ENCODE results near the gene PARD3B. TPM values are rescaled to one million over a fixed set of nuclear protein-coding genes. Genes with fewer than 3 reads are reported as not detected.

PARD3B gene
- total RNA-seq, 2 experiments from 2014 or later: 0.49 to 1.1 TPM

- no peak overlapping the region for H3K27ac Mint-ChIP-seq
- no peaks in the 10 kb centered on the region for H3K4me1 Mint-ChIP-seq
- H3K9me3 Mint-ChIP-seq: no peaks in the 10 kb centered on the region
- H3K27me3 Mint-ChIP-seq: no peaks in the 10 kb centered on the region
- H3K4me3 Mint-ChIP-seq: no peak overlapping the region
- no peak for DNase-seq
- no peaks in the 10 kb centered on the region for H3K36me3 Mint-ChIP-seq
These were observed 725.4 kb downstream of the PARD3B start for GRCh38 chr2:205270689-205271088.

GRCh38 chr2:205273148-205273547, 727.9 kb downstream of the PARD3B start:
- no peaks in the 10 kb centered on the region for H3K4me1 Mint-ChIP-seq
- no peak overlapping the region for H3K27ac Mint-ChIP-seq
- H3K9me3 Mint-ChIP-seq: no peaks in the 10 kb centered on the region
- DNase-seq: no peak
- no peaks in the 10 kb centered on the region for H3K27me3 Mint-ChIP-seq
- H3K4me3 Mint-ChIP-seq: no peak overlapping the region
- no peaks in the 10 kb centered on the region for H3K36me3 Mint-ChIP-seq

GRCh38 chr2:205273627-205274026, 728.4 kb downstream of the PARD3B start:
- Mint-ChIP-seq H3K36me3 (no peaks in the 10 kb centered on the region), H3K4me3 (no peak overlapping the region), H3K27me3 (no peaks in the 10 kb centered on the region), H3K9me3 (no peaks in the 10 kb centered on the region), H3K4me1 (no peaks in the 10 kb centered on the region), H3K27ac (no peak overlapping the region)
- no peak for DNase-seq

- Mint-ChIP-seq H3K27me3 (no peaks in the 10 kb centered on the region), H3K36me3 (no peaks in the 10 kb centered on the region), H3K4me3 (no peak overlapping the region), H3K4me1 (no peaks in the 10 kb centered on the region), H3K9me3 (no peaks in the 10 kb centered on the region), H3K27ac (no peak overlapping the region)
- DNase-seq: no peak
These were observed 729.5 kb downstream of the PARD3B start for GRCh38 chr2:205274801-205275200.

GRCh38 chr2:205276116-205276777, 731.0 kb downstream of the PARD3B start:
- no peaks in the 10 kb centered on the region for H3K27me3 Mint-ChIP-seq
- no peaks in the 10 kb centered on the region for H3K4me1 Mint-ChIP-seq
- H3K36me3 Mint-ChIP-seq: no peaks in the 10 kb centered on the region
- no peaks in the 10 kb centered on the region for H3K9me3 Mint-ChIP-seq
- H3K27ac Mint-ChIP-seq: no peak overlapping the region
- H3K4me3 Mint-ChIP-seq: no peak overlapping the region
- DNase-seq: no peak

GRCh38 chr2:205280596-205281236, 735.4 kb downstream of the PARD3B start:
- Mint-ChIP-seq H3K4me3 (no peak overlapping the region), H3K9me3 (no peaks in the 10 kb centered on the region), H3K27me3 (no peaks in the 10 kb centered on the region), H3K36me3 (no peaks in the 10 kb centered on the region), H3K4me1 (no peaks in the 10 kb centered on the region), H3K27ac (no peak overlapping the region)
- DNase-seq: no peak

- H3K4me1 Mint-ChIP-seq: no peaks in the 10 kb centered on the region
These were observed 738.5 kb downstream of the PARD3B start for GRCh38 chr2:205283736-205284270.

GRCh38 chr2:205284334-205284733, 739.1 kb downstream of the PARD3B start:
- no peaks in the 10 kb centered on the region for H3K4me1 Mint-ChIP-seq
- H3K4me3 Mint-ChIP-seq: no peak overlapping the region
- H3K9me3 Mint-ChIP-seq: no peaks in the 10 kb centered on the region
- no peak overlapping the region for H3K27ac Mint-ChIP-seq
- DNase-seq: no peak
- H3K27me3 Mint-ChIP-seq: no peaks in the 10 kb centered on the region
- no peaks in the 10 kb centered on the region for H3K36me3 Mint-ChIP-seq

More at GRCh38 chr2:205283736-205284270, 738.5 kb downstream of the PARD3B start:
- no peaks in the 10 kb centered on the region for H3K9me3 Mint-ChIP-seq
- no peak overlapping the region for H3K4me3 Mint-ChIP-seq
- no peak for DNase-seq
- H3K36me3 Mint-ChIP-seq: no peaks in the 10 kb centered on the region
- H3K27ac Mint-ChIP-seq: no peak overlapping the region
- no peaks in the 10 kb centered on the region for H3K27me3 Mint-ChIP-seq

GRCh38 chr2:205287316-205287715, 742.0 kb downstream of the PARD3B start:
- DNase-seq: no peak
- Mint-ChIP-seq H3K4me3 (no peak overlapping the region), H3K9me3 (no peaks in the 10 kb centered on the region)

GRCh38 chr2:205288686-205289085, 743.4 kb downstream of the PARD3B start:
- no peaks in the 10 kb centered on the region for H3K9me3 Mint-ChIP-seq
- H3K27ac Mint-ChIP-seq: no peak overlapping the region
- H3K36me3 Mint-ChIP-seq: no peaks in the 10 kb centered on the region
- no peak for DNase-seq
- H3K27me3 Mint-ChIP-seq: no peaks in the 10 kb centered on the region
- H3K4me3 Mint-ChIP-seq: no peak overlapping the region
- no peaks in the 10 kb centered on the region for H3K4me1 Mint-ChIP-seq

More at GRCh38 chr2:205287316-205287715, 742.0 kb downstream of the PARD3B start:
- no peaks in the 10 kb centered on the region for H3K27me3 Mint-ChIP-seq
- H3K4me1 Mint-ChIP-seq: no peaks in the 10 kb centered on the region
- H3K27ac Mint-ChIP-seq: no peak overlapping the region
- H3K36me3 Mint-ChIP-seq: no peaks in the 10 kb centered on the region

GRCh38 chr2:205290299-205290698, 745.0 kb downstream of the PARD3B start:
- DNase-seq: no peak
- H3K27me3 Mint-ChIP-seq: no peaks in the 10 kb centered on the region
- H3K4me1 Mint-ChIP-seq: no peaks in the 10 kb centered on the region
- H3K27ac Mint-ChIP-seq: no peak overlapping the region
- no peaks in the 10 kb centered on the region for H3K9me3 Mint-ChIP-seq
- H3K4me3 Mint-ChIP-seq: no peak overlapping the region
- no peaks in the 10 kb centered on the region for H3K36me3 Mint-ChIP-seq

GRCh38 chr2:205292665-205293295, 747.5 kb downstream of the PARD3B start:
- no peak overlapping the region for H3K27ac Mint-ChIP-seq
- H3K4me1 Mint-ChIP-seq: no peaks in the 10 kb centered on the region
- DNase-seq: no peak
- no peaks in the 10 kb centered on the region for H3K9me3 Mint-ChIP-seq
- H3K4me3 Mint-ChIP-seq: no peak overlapping the region
- no peaks in the 10 kb centered on the region for H3K36me3 Mint-ChIP-seq
- H3K27me3 Mint-ChIP-seq: no peaks in the 10 kb centered on the region

- Mint-ChIP-seq H3K4me1 (no peaks in the 10 kb centered on the region), H3K4me3 (no peak overlapping the region), H3K27me3 (no peaks in the 10 kb centered on the region), H3K27ac (no peak overlapping the region), H3K9me3 (no peaks in the 10 kb centered on the region), H3K36me3 (no peaks in the 10 kb centered on the region)
- no peak for DNase-seq
These were observed 748.3 kb downstream of the PARD3B start for GRCh38 chr2:205293559-205293958.

- no peak for DNase-seq
- Mint-ChIP-seq H3K27ac (no peak overlapping the region), H3K4me3 (no peak overlapping the region), H3K27me3 (no peaks in the 10 kb centered on the region), H3K4me1 (no peaks in the 10 kb centered on the region), H3K36me3 (no peaks in the 10 kb centered on the region), H3K9me3 (no peaks in the 10 kb centered on the region)
These were observed 751.7 kb downstream of the PARD3B start for GRCh38 chr2:205296959-205297358.

GRCh38 chr2:205297368-205297767, 752.1 kb downstream of the PARD3B start:
- Mint-ChIP-seq H3K36me3 (no peaks in the 10 kb centered on the region), H3K27ac (no peak overlapping the region), H3K4me3 (no peak overlapping the region), H3K9me3 (no peaks in the 10 kb centered on the region), H3K4me1 (no peaks in the 10 kb centered on the region), H3K27me3 (no peaks in the 10 kb centered on the region)
- DNase-seq: no peak

Data from activated naive CD8-positive, alpha-beta T cell treated with anti-CD3 and anti-CD28 coated beads for 36 hours (primary cell).